ENCODE measurements around the gene C1S.
"Not testable (repeated sequence)": the region's sequence is repeated elsewhere in the genome, so short reads cannot be mapped to it uniquely, and the experiment has no call there.

The C1S gene

GRCh38 chr12:7047306-7047705 is 13.2 kb upstream of the C1S start:
- DNase-seq, result no peak

- DNase-seq, result not testable (repeated sequence)
These were observed 11.0 kb upstream of the C1S start for GRCh38 chr12:7049445-7049951.

GRCh38 chr12:7049973-7050372 is 10.5 kb upstream of the C1S start:
- DNase-seq, result not testable (repeated sequence)

GRCh38 chr12:7054925-7055324 is 5.6 kb upstream of the C1S start:
- DNase-seq, result no peak

GRCh38 chr12:7055736-7056135 is 4.8 kb upstream of the C1S start:
- not testable (repeated sequence) for DNase-seq

- no peak for DNase-seq
These were observed 2.2 kb upstream of the C1S start for GRCh38 chr12:7058163-7058845.

- no peak for DNase-seq
These were observed 1.6 kb upstream of the C1S start for GRCh38 chr12:7058850-7059395.

GRCh38 chr12:7059780-7060179 is 738 bp upstream of the C1S start:
- no peak for DNase-seq

- DNase-seq, result no peak
These were observed 620 bp downstream of the C1S start for GRCh38 chr12:7061138-7061537.

GRCh38 chr12:7061596-7061995 is 1.1 kb downstream of the C1S start:
- no peak for DNase-seq

GRCh38 chr12:7064516-7064915 is 4.0 kb downstream of the C1S start:
- no peak for DNase-seq

- no peak for DNase-seq
These were observed 4.6 kb downstream of the C1S start for GRCh38 chr12:7065073-7065623.

- no peak for DNase-seq
These were observed 6.1 kb downstream of the C1S start for GRCh38 chr12:7066596-7066995.

GRCh38 chr12:7067096-7067495 is 6.6 kb downstream of the C1S start:
- no peak for DNase-seq

- DNase-seq, result no peak
These were observed 7.9 kb downstream of the C1S start for GRCh38 chr12:7068240-7068993.

- no peak for DNase-seq
These were observed 8.5 kb downstream of the C1S start for GRCh38 chr12:7068994-7069346.

GRCh38 chr12:7069386-7069785 is 8.9 kb downstream of the C1S start:
- no peak for DNase-seq

GRCh38 chr12:7072035-7072434 is 11.5 kb downstream of the C1S start:
- DNase-seq, result no peak

GRCh38 chr12:7072554-7072953 is 12.0 kb downstream of the C1S start:
- no peak for DNase-seq

GRCh38 chr12:7073946-7074345 is 13.4 kb downstream of the C1S start:
- DNase-seq, result no peak

GRCh38 chr12:7075518-7075917 is 15.0 kb downstream of the C1S start:
- no peak for DNase-seq

- DNase-seq, result no peak
These were observed 15.4 kb downstream of the C1S start for GRCh38 chr12:7075939-7076338.

- no peak for DNase-seq
These were observed 16.0 kb downstream of the C1S start for GRCh38 chr12:7076493-7076892.

GRCh38 chr12:7078163-7078562 is 17.6 kb downstream of the C1S start:
- no peak for DNase-seq

All from central memory CD4-positive, alpha-beta T cell (primary cell).